H1 (cell line): ENCODE data around the gene PEX14. TPM values are rescaled to one million over a fixed set of nuclear protein-coding genes. Genes with fewer than 3 reads are reported as not detected.

Experiments
- CTCF ChIA-PET: fragments of 300-600 bp; sonication (Branson Sonifier 250); formaldehyde crosslinking; loops from one replicate; lab custom pipeline; 2021; ENCODE audit not compliant: partially characterized antibody; lab: Charles Lee
- POLR2A ChIA-PET: fragments of 300-600 bp; sonication (Branson Sonifier 250); formaldehyde crosslinking; loops from one replicate; lab custom pipeline; 2021; ENCODE audit warnings: inconsistent platforms; ENCODE audit not compliant: partially characterized antibody; lab: Charles Lee
- DNase-seq, 2 experiments: peaks; one replicate each; pipeline versions ENCODE4 v3.0.0 to v3.0.0-alpha.2; 2010 to 2022; ENCODE audit warnings: low spot score in 2 of 2, low read depth in 1 of 2, mixed read lengths in 1 of 2
- FAIRE-seq: peaks from 2 replicates; lab custom pipeline; 2011; peaks lifted over from hg19 to GRCh38; lab: Jason Lieb, UNC
- H2AFZ ChIP-seq: 2 replicates; pipeline ENCODE4 v1.8.1; 2012; ENCODE audit warnings: low read length, inconsistent platforms
- H2AK5ac ChIP-seq: 2 replicates; pipeline ENCODE4 v1.6.1; 2013; ENCODE audit warnings: low read depth, low read length
- H2BK120ac ChIP-seq: replicated peaks from 2 replicates; pipeline ENCODE3; 2013; ENCODE audit warnings: low read depth, low read length, inconsistent platforms
- H2BK12ac ChIP-seq: 2 replicates; pipeline ENCODE4 v1.6.1; 2013; ENCODE audit warnings: low read depth, low read length
- H2BK15ac ChIP-seq: 2 replicates; pipeline ENCODE4 v1.6.1; 2013; ENCODE audit warnings: low read length
- H2BK20ac ChIP-seq: 2 replicates; pipeline ENCODE4 v1.6.1; 2013; ENCODE audit warnings: low read length
- H2BK5ac ChIP-seq: 2 replicates; pipeline ENCODE4 v1.6.1; 2013; ENCODE audit warnings: low read depth, low read length
- H3K14ac ChIP-seq: 2 replicates; pipeline ENCODE4 v1.6.1; 2013; ENCODE audit warnings: inconsistent platforms; ENCODE audit not compliant: insufficient read length
- H3K18ac ChIP-seq: 2 replicates; pipeline ENCODE4 v1.6.1; 2013; ENCODE audit warnings: low read length; ENCODE audit errors: extremely low read depth
- H3K23ac ChIP-seq: 2 replicates; pipeline ENCODE4 v1.6.1; 2013; ENCODE audit warnings: inconsistent platforms; ENCODE audit not compliant: insufficient read length
- H3K23me2 ChIP-seq: 2 replicates; pipeline ENCODE4 v1.6.1; 2013; ENCODE audit warnings: low read depth, low read length
- H3K27ac ChIP-seq: 2 replicates; pipeline ENCODE4 v1.6.1; 2011; ENCODE audit warnings: low read depth, low read length, inconsistent platforms
- H3K27me3 ChIP-seq, 4 experiments: replicated peaks in 1 of 4; 1 replicate in 1 of 4; 2 replicates in 3 of 4; pipeline versions ENCODE4 v1.6.1 to v1.8.1; 2011 to 2013; ENCODE audit warnings: low read length in 3 of 4, mild to moderate bottlenecking in 3 of 4, inconsistent platforms in 2 of 4, mixed read lengths in 2 of 4, moderate library complexity in 1 of 4; ENCODE audit not compliant: control insufficient read depth in 3 of 4, insufficient read depth in 3 of 4; ENCODE audit errors: extremely low read depth in 1 of 4
- H3K36me3 ChIP-seq, 4 experiments: 2 replicates each; pipeline versions ENCODE4 v1.6.1 to v1.8.1; 2011 to 2013; ENCODE audit warnings: mild to moderate bottlenecking in 4 of 4, low read length in 3 of 4, moderate library complexity in 2 of 4, control low read depth in 1 of 4, inconsistent platforms in 1 of 4; ENCODE audit not compliant: insufficient read depth in 4 of 4, control insufficient read depth in 2 of 4
- H3K4ac ChIP-seq: replicated peaks from 2 replicates; pipeline ENCODE3; 2013; ENCODE audit warnings: low read length, low read depth, mixed read lengths, inconsistent platforms; ENCODE audit not compliant: insufficient read length
- H3K4me1 ChIP-seq, 4 experiments: replicated peaks in 1 of 4; 1 replicate in 1 of 4; 2 replicates in 3 of 4; pipeline versions ENCODE4 v1.6.1 to v1.8.1; 2011 to 2013; ENCODE audit warnings: low read length in 3 of 4, inconsistent platforms in 2 of 4, mixed read lengths in 1 of 4; ENCODE audit not compliant: insufficient read depth in 4 of 4, control insufficient read depth in 3 of 4
- H3K4me2 ChIP-seq, 2 experiments: 2 replicates each; pipeline versions ENCODE4 v1.6.1 to v1.8.1; 2011 to 2013; ENCODE audit warnings: low read depth in 2 of 2, low read length in 2 of 2, control low read depth in 1 of 2, inconsistent platforms in 1 of 2, mild to moderate bottlenecking in 1 of 2; ENCODE audit not compliant: insufficient read depth in 1 of 2
- H3K4me3 ChIP-seq, 4 experiments: fragments of 200-600, 300-600 bp in 1 of 4; sonication (generic), shearing (Covaris generic), sonication (Bioruptor Twin) in 1 of 4; 2 replicates each; pipeline versions ENCODE4 v1.5.1 to v1.8.1; 2011 to 2016; ENCODE audit warnings: low read length in 4 of 4, low read depth in 3 of 4, control low read depth in 2 of 4, inconsistent platforms in 2 of 4, mild to moderate bottlenecking in 2 of 4, mixed read lengths in 1 of 4, moderate library complexity in 1 of 4; ENCODE audit not compliant: insufficient read depth in 2 of 4; ENCODE audit errors: extremely low read depth in 1 of 4
- H3K56ac ChIP-seq: replicated peaks from 2 replicates; pipeline ENCODE3; 2013; ENCODE audit warnings: low read depth, mild to moderate bottlenecking, mixed read lengths, low read length, inconsistent platforms; ENCODE audit not compliant: insufficient read length
- H3K79me1 ChIP-seq: 2 replicates; pipeline ENCODE4 v1.6.1; 2013; ENCODE audit warnings: low read depth, low read length, control low read depth
- H3K79me2 ChIP-seq, 2 experiments: 2 replicates each; pipeline versions ENCODE4 v1.6.1 to v1.8.1; 2012 to 2013; ENCODE audit warnings: low read length in 2 of 2, mild to moderate bottlenecking in 2 of 2, inconsistent platforms in 1 of 2; ENCODE audit not compliant: insufficient read depth in 2 of 2, control insufficient read depth in 1 of 2
- H3K9ac ChIP-seq, 4 experiments: replicated peaks in 1 of 4; 1 replicate in 1 of 4; 2 replicates in 3 of 4; pipeline versions ENCODE4 v1.6.1 to v1.8.1; 2011 to 2013; ENCODE audit warnings: low read depth in 3 of 4, low read length in 3 of 4, control low read depth in 2 of 4, mild to moderate bottlenecking in 2 of 4, moderate library complexity in 2 of 4, inconsistent platforms in 1 of 4; ENCODE audit errors: extremely low read depth in 1 of 4
- H3K9me3 ChIP-seq, 2 experiments: 2 replicates each; pipeline versions ENCODE4 v1.6.1 to v1.8.1; 2012 to 2013; ENCODE audit warnings: mild to moderate bottlenecking in 2 of 2, moderate library complexity in 2 of 2, control low read depth in 1 of 2, inconsistent platforms in 1 of 2, low read depth in 1 of 2, low read length in 1 of 2, mixed read lengths in 1 of 2; ENCODE audit not compliant: insufficient read depth in 2 of 2
- H4K20me1 ChIP-seq, 2 experiments: replicated peaks in 1 of 2; 2 replicates each; pipeline versions ENCODE3 to v1.8.1; 2011 to 2013; ENCODE audit warnings: inconsistent platforms in 2 of 2, low read length in 2 of 2, mild to moderate bottlenecking in 1 of 2; ENCODE audit not compliant: insufficient read depth in 2 of 2, control insufficient read depth in 1 of 2
- H4K5ac ChIP-seq: 2 replicates; pipeline ENCODE4 v1.6.1; 2013; ENCODE audit warnings: low read length, low read depth, mixed read lengths, inconsistent platforms; ENCODE audit not compliant: insufficient read length
- H4K8ac ChIP-seq: 2 replicates; pipeline ENCODE4 v1.8.0; 2013; ENCODE audit warnings: mild to moderate bottlenecking, moderate library complexity, low read length, inconsistent platforms; ENCODE audit not compliant: insufficient read depth; ENCODE audit errors: extremely low read depth
- H4K91ac ChIP-seq: replicated peaks from 2 replicates; pipeline ENCODE3; 2013; ENCODE audit warnings: low read length, mixed read lengths, inconsistent platforms; ENCODE audit not compliant: insufficient read length
- BRCA1 ChIP-seq: IDR thresholded peaks from 2 replicates; pipeline ENCODE4 v1.6.1; 2012; ENCODE audit warnings: low read depth, low read length, improper control_type of control experiment
- KDM1A ChIP-seq: fragments of 200-600, 300-600 bp; sonication (generic); IDR thresholded peaks from 2 replicates; pipeline ENCODE4 v1.7.1; 2016; ENCODE audit warnings: mild to moderate bottlenecking, low read length, borderline replicate concordance
- KDM4A ChIP-seq: IDR thresholded peaks from one replicate; pipeline ENCODE4 v1.7.1; 2012; ENCODE audit warnings: low read depth, mild to moderate bottlenecking, moderate library complexity, low read length, inconsistent platforms; ENCODE audit not compliant: severe bottlenecking
- POLR2A ChIP-seq, 2 experiments: IDR thresholded peaks; 1 replicate in 1 of 2; 2 replicates in 1 of 2; pipeline ENCODE4 v1.6.1; 2011; ENCODE audit warnings: low read depth in 2 of 2, low read length in 2 of 2, mild to moderate bottlenecking in 2 of 2; ENCODE audit errors: control extremely low read depth in 1 of 2
- RBBP5 ChIP-seq: IDR thresholded peaks from 2 replicates; pipeline ENCODE4 v1.7.1; 2012; ENCODE audit warnings: low read depth, mild to moderate bottlenecking, inconsistent platforms, low read length, moderate library complexity, borderline replicate concordance
- TAF1 ChIP-seq: IDR thresholded peaks from 2 replicates; pipeline ENCODE4 v1.6.1; 2011; ENCODE audit warnings: mild to moderate bottlenecking, low read depth, low read length
- TCF12 ChIP-seq: IDR thresholded peaks from 2 replicates; pipeline ENCODE4 v1.6.1; 2011; ENCODE audit warnings: low read depth, mild to moderate bottlenecking, low read length
- WGBS, 2 experiments: shearing (Covaris generic) in 1 of 2; methylation state at CpG; one replicate each; pipeline versions ENCODE4 v1.1.6 to v1.1.7; 2013 to 2015; ENCODE audit warnings: low lambda C conversion rate in 2 of 2, mixed read lengths in 2 of 2, inconsistent platforms in 1 of 2, low coverage in 1 of 2, missing lambda C conversion rate in 1 of 2; ENCODE audit not compliant: insufficient replicate concordance in 2 of 2, insufficient coverage in 1 of 2, insufficient read length in 1 of 2; ENCODE audit errors: extremely low coverage in 1 of 2, missing lambda C conversion rate in 1 of 2; 5-methylcytosine and 5-hydroxymethylcytosine counted together
- polyA plus RNA-seq, 7 experiments: library from polyadenylated mRNA; depleted of rRNA in 3 of 7; stranded (reverse) in 5 of 7; unstranded in 2 of 7; fragments of >200 nt in 5 of 7; fragments of 200-250 nt in 2 of 7; gene quantifications; 1 replicate in 5 of 7; 2 replicates in 1 of 7; 4 replicates in 1 of 7; pipeline versions ENCODE4 v1.2.1 to v1.2.3, GENCODE V29; 2011 to 2013; ENCODE audit warnings: missing spikeins in 2 of 7, mixed read lengths in 2 of 7
- total RNA-seq: library from RNA; stranded (reverse); fragmentation: NEBNext Ultra II Directional; extraction: Animal tissue kit (Norgen Biotek cat#: 25700); gene quantifications from 2 replicates; pipeline ENCODE4 v1.2.1, GENCODE V29; 2021

Gene PEX14
- total and polyA plus RNA-seq, 2 of the 8 experiments (the other 6 are each of a cell fraction or from before 2014, with no cell fraction given), result 13.0 to 19.8 TPM

DNA sequence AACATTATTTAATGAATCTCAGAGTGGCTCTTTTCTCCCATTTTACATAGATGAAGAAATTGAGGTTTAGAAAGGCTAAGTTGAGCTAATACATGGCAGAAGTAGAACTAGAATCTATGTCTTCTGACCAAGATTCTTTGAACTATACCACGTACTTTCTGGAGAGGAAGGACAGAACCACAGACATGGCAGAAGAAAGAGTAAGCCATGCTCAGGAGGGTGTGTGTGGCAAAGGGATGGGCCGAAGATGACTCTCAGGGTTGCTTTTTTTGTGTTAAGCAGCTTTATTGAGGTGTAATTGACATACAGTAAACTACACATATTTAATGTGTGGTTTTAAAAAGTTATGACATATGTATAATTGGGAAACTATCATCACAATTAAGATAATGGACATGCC lies 69.5 kb downstream of the PEX14 start:
- H3K9ac ChIP-seq, result no peak overlapping the region
- no peaks in the 10 kb centered on the region for H3K23me2 ChIP-seq
- no peak overlapping the region for H4K5ac ChIP-seq
- H3K79me1 ChIP-seq, result no peaks in the 10 kb centered on the region
- no peak overlapping the region for H4K91ac ChIP-seq
- H2BK12ac ChIP-seq, result no peak overlapping the region
- ChIA-PET POLR2A (interaction anchor here (1.2 kb wide), 1 partner anchor 12 kb away, joined by 3 read pairs; no protein-coding TSS in a partner anchor), CTCF (interaction anchor here (0.8 kb wide), 1 partner anchor 36 kb away, joined by 3 read pairs; no protein-coding TSS in a partner anchor)
- no peaks in the 10 kb centered on the region for H3K36me3 ChIP-seq
- no peak overlapping the region for H2BK15ac ChIP-seq
- no peak overlapping the region for H3K4me3 ChIP-seq
- TF ChIP-seq KDM1A (no peak), RBBP5 (no peak), POLR2A (IDR thresholded peaks at IDR 0.05; ENCODE audit: control extremely low read depth in 1 of 2, low read depth in 2 of 2, low read length in 2 of 2) (no peak), BRCA1 (no peak), TCF12 (no peak), TAF1 (no peak), KDM4A (no peak)
- no peak overlapping the region for H3K18ac ChIP-seq
- no peak overlapping the region for H2AK5ac ChIP-seq
- no peak overlapping the region for H3K14ac ChIP-seq
- H4K20me1 ChIP-seq, result peaks cover 0 to 2% of the 10 kb centered on the region in 2 experiments
- no peak for DNase-seq
- 49% methylated on average over 2 of the region's 2 CpGs; no CpG with 5 or more reads in 1 of the 2 experiments for WGBS, 2 experiments
- no peak overlapping the region for H2AFZ ChIP-seq
- peaks cover 6 to 13% (median 9%) of the 10 kb centered on the region in 4 experiments for H3K4me1 ChIP-seq
- no peaks in the 10 kb centered on the region for H3K27me3 ChIP-seq
- no peak overlapping the region for H3K56ac ChIP-seq
- H3K4ac ChIP-seq, result no peak overlapping the region
- no peak overlapping the region for H2BK120ac ChIP-seq
- FAIRE-seq, result peak; percentile 48
- H3K9me3 ChIP-seq, result no peaks in the 10 kb centered on the region
- H3K27ac ChIP-seq, result no peak overlapping the region
- no peak overlapping the region for H2BK20ac ChIP-seq
- H3K23ac ChIP-seq, result no peak overlapping the region
- 0 out of 4 replicates have a peak, but pooled peaks cover 0 to 2% of the 10 kb centered on the region in 2 experiments for H3K79me2 ChIP-seq
- H3K4me2 ChIP-seq, result no peak overlapping the region
- no peak overlapping the region for H4K8ac ChIP-seq
- no peak overlapping the region for H2BK5ac ChIP-seq
